GM19351 (cell line): ENCODE measurements around the gene SPATA31D3.
"Not testable (repeated sequence)": the region's sequence is repeated elsewhere in the genome, so short reads cannot be mapped to it uniquely, and the experiment has no call there.

Source experiments
- ATAC-seq: cut with Tn5 transposase; IDR thresholded peaks from one replicate; pipeline ENCODE4 v1.9.1; 2021; ENCODE audit warnings: mild to moderate bottlenecking, moderate library complexity; ENCODE audit not compliant: unreplicated experiment

The SPATA31D3 gene

DNA sequence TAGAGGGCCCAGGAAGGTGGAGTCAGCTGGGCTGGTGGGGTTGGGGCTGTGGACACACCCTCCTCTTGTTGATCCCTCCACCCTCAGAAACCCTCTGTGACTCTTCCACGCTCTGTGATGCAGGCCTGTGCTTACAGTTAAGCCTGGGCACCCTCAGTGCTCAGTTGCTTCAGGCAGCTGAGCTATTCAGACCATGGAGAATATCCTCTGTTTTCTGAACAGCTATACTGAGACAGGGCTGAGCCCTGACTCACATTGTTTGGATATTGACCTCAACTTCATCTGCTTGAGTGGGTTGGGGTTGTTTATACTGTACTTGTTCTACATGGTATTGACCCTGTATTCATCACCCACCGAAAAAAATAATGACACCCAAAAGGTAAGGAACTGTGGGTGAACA, at the start of gene SPATA31D3:
SPATA31D3 (plus strand) TSS at position 108 of the 400 bp plus-strand sequence; CDS start at position 194, 86 bp downstream.
- not testable (repeated sequence) for ATAC-seq

DNA sequence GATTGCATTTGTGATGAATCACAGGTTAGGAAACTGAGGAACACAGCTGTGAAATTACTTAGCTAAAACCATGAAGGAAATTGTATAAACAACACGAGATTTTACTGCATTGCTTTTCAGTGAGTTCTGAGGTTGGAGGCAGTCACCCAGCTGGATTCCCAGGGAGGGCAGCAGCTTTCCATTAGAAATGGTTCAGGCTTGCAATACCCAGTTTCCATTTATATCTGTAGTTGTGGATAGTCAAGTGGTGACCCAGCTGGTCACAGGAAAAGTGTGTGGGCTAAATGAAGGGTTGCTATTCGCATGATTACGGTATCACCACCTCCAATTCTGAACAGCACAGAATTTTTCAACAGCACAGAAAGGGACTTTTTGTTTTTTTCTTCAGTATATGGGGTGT, 49.4 kb upstream of the SPATA31D3 start:
- no peak for ATAC-seq

DNA sequence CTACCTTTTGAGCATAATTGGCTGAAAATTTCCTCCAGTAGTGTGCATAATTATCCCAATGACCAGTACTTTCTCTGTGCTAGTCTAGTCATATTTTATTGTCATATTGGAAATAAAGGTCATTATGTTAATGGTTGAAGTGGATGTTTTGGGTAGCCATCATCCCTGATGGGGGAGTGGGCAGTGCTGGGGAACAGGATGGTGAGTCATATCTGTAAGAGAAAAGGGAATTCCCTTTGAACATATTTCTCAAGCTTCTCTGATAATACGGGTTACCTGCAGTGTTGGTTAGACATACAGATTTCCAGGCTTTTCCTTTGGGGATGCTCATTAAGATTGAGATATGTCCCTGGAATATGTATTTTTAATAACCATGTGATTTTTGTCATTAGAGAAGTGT, 48.4 kb upstream of the SPATA31D3 start:
- no peak for ATAC-seq

DNA sequence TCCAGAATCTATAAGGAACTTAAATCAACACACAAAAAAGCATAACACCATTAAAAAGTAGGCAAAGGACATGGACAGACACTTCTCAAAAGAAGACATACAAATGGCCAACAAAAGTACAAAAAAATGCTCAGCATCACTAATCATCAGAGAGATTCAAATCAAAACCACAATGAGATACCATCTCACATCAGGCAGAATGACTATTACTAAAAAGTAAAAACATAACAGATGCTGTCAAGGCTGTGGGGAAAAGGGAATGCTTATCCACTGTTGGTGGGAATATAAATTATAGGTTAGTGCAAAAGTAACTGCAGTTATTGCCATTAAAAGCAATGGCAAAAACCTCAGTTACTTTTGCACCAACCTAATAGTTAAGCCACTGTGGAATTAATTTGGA, 47.2 kb upstream of the SPATA31D3 start:
- no peak for ATAC-seq

DNA sequence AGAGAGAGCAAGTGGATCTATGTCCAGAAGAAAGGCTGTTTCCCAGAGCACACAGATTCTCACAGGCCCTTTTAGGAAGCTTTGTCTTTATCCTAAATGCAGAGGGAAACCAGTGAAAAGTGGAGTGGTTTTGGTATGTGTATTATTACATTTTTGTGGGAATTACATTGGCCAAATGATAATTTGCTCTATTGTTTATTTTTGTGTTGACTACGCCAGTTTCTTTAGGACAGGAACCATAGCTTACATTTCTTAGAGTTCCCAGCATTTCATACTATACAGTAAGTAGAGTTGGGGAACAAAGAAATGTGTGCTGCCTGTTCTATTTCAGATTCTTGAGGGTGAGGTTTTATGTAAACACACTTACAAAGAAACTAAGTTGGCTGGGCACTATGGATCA, 44.4 kb upstream of the SPATA31D3 start:
- ATAC-seq = no peak

DNA sequence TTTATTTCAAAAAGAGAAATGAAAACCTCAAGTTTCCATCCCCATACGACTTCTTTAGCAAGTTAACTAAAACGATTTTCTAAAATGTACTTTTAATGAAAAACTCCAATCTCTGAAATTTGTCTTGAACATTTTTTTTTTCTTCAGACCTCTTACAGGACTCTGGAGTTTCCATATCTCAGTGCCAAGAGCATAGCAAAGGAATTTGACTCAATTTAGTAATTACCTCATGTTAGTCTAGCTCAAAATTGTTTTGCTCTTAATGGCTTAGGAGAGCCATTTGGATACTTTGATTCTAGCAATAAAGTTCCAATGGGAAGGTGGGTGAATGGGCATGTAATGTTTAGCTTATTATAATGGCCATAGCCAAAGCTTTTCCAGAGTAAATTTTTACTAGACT, 41.1 kb upstream of the SPATA31D3 start:
- no peak for ATAC-seq

DNA sequence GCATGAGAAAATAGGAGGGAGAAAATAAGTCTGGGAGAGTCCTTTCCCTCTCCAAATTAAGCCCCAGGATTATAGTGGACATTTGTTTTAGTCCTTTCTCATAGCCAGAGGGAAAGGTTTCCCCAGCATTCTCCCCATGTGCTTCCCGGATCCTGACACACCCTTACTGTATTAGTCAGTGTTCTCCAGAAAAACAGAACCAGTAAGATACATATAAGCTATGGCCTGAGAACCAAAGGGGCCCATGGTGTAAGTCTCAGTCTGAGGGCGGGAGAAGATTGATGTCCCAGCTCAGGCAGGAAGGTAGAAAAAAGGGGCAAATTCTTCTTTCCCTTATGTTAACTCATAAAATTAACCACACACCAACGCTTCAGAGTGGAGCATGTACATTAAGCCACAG, 40.7 kb upstream of the SPATA31D3 start:
- ATAC-seq = no peak

DNA sequence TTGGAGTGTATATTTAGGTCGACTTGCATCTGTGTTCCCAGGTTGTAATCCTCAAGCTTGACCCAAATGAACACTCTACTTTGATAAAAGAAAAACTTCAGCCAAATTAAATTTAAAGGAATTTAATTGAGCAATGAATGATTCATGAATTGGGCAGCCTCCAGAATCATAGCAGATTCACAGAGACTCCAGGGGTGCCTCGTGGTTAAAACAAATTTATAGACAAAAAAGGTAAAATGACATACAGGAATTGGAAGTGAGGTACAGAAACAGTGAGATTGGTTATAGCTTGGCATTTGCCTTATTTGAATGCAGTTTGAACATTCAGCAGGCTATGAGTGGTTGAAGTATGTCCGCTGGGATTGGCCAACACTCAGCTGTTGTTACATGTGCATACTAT, 36.6 kb upstream of the SPATA31D3 start:
- no peak for ATAC-seq

DNA sequence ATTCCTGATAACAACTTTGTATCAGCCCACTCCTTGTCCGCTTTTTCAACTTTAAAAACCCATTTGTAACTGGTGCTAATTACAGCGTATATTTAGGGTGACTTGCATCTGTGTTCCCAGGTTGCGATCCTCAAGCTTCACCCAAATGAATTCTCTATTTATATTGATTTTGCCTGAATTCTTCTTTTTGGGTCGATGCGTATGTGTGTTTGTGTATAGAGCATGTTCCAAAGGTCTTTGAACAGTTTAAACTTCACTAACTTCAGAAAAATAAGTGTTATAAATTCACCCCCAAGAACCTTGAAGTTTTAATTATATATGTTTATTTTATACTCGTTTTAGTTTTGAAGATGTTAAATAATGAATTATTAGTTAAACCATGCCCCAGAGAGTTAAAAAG, 31.2 kb upstream of the SPATA31D3 start:
- ATAC-seq = no peak

DNA sequence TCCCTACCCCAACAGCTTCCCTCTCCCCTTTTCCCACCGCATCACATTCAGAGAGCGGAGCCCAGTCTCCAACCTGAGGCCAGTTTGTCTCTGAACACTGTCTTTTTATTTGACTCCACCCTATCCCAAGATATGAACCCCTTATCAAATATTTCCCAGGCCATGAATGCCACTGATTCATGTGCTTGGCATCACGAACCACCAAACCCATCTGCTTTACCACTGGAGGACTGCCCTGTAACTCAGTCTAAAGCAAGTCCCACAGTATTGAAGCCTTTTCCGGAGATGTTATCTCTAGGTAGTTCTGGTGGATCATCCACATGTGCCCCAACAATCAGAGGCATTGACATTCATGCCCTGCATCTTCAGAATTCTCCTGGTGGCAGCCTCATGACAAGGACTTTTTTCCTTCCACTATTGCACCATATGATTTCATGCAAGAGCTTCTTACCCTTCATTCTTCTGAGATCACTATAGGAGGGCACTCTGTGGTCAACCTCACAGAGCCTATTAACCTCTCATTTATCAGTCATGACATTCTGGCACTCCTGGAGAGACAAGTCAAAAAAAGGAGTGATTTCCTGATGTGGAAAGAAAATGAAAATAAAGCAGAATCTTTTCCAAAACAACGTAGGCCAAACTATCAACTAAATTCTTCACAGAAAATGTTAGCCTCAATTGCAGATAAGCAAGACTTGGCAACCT, 27.3 kb upstream of the SPATA31D3 start:
- no peak for ATAC-seq

DNA sequence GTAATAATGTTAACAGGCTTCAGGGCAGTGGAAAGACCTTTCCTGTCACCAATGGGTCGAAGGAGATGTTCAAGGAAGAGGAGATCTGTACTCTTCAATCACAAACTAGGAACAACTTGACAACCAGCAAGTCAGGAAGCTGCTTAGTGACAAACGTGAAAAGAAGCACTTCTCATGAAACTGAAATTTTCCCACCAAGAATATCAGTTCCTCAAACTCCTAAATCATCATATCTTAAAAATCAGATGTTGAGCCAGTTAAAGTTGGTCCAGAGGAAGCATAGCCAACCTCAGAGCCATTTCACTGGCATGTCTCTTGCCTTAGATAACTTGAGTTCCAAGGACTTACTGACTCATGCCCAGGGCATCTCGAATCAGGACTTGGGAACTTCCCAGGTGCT, 24.8 kb upstream of the SPATA31D3 start:
- ATAC-seq = not testable (repeated sequence)

DNA sequence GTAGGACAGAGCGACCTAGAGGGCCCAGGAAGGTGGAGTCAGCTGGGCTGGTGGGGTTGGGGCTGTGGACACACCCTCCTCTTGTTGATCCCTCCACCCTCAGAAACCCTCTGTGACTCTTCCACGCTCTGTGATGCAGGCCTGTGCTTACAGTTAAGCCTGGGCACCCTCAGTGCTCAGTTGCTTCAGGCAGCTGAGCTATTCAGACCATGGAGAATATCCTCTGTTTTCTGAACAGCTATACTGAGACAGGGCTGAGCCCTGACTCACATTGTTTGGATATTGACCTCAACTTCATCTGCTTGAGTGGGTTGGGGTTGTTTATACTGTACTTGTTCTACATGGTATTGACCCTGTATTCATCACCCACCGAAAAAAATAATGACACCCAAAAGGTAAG, 15.0 kb upstream of the SPATA31D3 start, which contains the start of gene SPATA31D4:
SPATA31D4 (plus strand) TSS at position 124 of the 400 bp plus-strand sequence; CDS start at position 210, 86 bp downstream.
- ATAC-seq = not testable (repeated sequence)

DNA sequence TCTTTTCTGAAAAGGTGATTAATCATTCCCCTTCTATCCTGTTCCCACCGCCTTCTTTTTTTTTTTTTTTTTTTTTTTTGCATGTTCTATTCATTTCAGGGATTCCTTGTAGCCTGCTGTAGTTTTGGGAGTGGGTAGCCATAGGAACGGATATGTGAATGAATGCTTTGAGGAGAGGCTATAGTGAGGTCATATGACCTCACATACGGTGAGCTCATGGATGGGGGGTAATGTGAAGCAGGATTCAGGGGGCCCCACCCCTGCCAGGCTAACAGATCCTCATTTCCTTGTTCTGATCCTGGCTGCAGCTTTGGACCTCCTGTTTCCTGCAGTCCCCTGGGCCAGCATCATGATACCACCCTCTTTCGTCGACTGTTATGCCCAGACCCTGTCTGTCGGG, 13.2 kb upstream of the SPATA31D3 start:
- ATAC-seq = not testable (repeated sequence)

DNA sequence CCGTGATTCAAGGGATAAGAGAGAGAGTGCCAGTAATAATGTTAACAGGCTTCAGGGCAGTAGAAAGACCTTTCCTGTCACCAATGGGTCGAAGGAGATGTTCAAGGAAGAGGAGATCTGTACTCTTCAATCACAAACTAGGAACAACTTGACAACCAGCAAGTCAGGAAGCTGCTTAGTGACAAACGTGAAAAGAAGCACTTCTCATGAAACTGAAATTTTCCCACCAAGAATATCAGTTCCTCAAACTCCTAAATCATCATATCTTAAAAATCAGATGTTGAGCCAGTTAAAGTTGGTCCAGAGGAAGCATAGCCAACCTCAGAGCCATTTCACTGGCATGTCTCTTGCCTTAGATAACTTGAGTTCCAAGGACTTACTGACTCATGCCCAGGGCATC, 9.8 kb upstream of the SPATA31D3 start:
- ATAC-seq = not testable (repeated sequence)

DNA sequence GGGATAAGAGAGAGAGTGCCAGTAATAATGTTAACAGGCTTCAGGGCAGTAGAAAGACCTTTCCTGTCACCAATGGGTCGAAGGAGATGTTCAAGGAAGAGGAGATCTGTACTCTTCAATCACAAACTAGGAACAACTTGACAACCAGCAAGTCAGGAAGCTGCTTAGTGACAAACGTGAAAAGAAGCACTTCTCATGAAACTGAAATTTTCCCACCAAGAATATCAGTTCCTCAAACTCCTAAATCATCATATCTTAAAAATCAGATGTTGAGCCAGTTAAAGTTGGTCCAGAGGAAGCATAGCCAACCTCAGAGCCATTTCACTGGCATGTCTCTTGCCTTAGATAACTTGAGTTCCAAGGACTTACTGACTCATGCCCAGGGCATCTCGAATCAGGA, 5.3 kb downstream of the SPATA31D3 start:
- ATAC-seq = not testable (repeated sequence)

DNA sequence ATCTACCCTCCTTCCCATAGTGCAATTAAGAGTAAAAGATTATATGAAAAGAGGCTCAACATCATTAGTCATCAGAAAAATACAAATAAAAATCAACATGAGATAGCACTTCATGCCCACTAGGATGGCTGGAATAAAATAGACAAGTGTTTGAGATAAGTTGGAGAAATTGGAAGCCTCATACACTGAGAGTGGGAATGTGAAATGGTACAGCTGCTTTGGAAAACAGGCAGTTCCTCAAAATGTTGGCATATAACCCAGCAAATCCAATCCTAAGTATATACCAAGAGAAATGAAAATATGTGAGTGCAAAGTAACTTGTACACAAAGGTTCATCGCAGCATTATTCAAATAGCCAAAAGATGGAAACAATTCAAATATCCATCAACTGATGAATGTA, 9.8 kb downstream of the SPATA31D3 start:
- no peak for ATAC-seq

DNA sequence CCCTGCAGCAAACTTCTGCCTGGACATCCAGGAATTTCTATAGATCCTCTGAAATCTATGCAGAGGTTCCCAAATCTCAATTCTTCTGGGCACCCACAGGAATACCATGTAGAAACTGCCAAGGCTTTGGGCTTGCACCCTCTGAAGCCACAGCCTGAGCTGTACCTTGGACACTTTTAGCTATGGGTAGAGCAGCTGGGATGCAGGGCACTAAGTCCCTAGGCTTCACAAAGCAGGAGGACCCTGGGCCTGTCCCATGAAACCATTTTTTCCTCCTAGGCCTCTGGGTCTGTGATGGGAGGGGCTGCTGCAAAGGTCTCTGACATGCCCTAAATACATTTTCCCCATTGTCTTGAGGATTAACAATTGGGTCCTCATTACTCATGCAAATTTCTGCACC, 12.3 kb downstream of the SPATA31D3 start:
- no peak for ATAC-seq

DNA sequence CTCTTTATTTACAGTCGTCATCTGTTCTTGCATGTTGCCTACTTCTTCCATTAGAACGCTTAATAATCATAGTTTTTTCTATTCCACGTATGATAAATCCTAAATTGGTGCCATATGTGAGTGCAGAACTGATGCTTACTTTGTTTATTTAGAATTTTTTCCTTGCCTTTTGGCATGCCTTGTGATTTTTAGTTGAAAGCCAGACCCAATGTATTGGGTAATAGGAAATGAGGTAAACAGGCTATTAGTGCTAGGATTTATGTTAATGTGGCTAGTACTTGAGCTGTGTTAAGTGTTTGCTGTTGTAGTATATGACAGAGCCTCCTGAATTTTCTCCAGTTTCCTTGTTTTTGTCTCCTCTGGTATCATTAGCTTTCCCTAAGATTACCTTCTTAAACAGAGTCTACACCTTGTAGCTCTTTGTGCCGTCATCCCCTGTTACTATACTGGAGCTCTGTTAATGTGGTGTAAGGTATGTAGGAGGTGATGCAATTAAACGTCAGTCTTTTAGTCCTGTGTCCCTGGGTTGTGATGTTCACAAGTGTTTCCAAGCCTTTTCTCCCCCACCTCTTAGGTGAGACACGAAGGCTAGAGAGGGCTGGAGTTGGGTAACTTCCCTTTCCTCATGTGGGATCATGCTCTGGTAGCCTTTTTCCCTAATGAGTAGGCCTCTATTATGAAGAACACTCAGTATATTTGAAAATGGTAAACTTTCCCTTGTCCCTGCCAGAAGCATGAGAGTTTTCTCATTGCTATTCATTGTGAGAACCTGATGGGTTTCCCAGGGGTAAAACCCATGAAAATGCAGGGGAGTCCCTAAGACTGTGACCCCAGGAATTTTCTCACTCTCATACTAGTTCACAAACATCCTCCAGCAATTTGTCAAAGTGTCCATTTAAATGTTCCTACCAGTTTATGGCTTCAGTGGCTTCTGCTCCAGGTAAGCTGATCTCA, 21.2 kb downstream of the SPATA31D3 start:
- no peak for ATAC-seq

DNA sequence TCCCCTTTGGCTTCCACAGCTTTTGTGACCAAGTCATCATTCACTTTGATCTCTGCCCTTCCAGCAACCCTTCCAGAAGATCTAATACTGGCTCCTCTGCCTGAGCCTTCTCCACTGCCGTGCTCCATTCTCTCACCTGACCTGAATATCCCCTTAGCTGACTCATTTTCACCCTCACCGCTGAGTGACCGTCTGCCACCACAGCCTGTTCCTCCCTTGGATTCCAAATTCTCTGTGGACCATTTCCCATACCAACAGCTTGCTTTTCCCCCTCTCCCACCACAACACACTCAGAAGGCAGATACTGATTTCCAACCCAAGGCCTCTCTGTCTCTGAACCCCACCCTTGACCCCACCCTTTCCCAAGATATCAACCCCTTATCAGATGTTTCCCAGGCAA, 24.7 kb downstream of the SPATA31D3 start:
- ATAC-seq = no peak

DNA sequence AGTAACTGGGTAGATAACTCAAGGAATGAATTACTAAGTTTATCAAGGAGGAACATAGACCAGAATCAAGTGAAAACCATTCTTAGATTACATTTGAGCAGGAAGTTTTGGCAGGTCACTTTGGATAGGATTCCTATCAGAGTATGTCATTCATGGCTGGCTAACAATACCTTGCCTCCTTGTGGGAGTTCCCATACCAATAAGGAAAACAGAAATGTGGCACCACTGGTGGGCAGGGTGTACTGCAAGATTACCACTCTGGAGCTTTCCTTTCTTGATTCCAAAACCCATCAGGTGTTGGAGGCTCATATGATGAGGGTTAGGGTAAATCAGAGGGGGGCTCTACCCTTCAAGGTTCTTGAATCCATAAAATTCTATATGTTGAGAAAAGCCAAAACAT, 26.7 kb downstream of the SPATA31D3 start:
- ATAC-seq = no peak

DNA sequence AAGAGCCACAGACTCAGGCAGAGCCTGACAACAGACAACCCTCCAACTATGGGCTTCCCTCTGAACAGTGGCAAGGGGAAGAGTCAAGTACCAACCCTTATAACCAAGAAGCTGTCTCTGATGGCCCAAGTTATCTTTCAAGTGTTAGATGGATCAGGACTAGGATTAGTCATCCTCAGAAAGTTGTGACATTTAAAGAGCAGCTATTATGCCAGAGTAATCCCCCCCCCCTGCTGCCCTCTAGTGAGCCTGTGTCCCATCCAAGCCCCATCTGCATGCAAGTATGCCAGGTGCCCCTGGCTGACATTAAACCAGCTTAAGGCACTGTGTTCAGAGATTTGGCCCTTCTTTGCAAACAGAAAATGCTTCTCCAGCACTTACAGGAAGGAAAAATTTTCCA, 28.4 kb downstream of the SPATA31D3 start:
- ATAC-seq = no peak

DNA sequence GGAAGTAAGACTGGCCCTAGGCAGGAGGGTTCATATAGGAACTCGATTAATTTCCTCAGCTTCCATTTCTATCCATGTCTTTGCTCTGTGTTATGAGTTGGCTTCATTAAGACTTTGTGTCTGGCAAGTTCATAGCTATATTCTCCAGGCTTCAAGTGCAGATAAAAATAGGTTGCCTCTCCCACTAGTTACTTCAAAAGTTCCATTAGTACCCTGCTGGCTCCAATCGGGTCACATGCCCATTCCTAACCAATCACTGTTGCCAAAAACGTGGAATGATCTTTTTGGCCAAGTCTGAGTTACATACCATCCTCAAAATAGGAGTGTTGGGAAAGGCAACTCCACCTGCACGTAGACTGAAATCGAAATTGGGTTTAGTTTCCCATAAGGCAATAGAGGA, 31.5 kb downstream of the SPATA31D3 start:
- ATAC-seq = no peak
